Endothelial cell of umbilical vein (primary cell): ENCODE measurements around the gene ZFP62. TPM values are rescaled to one million over a fixed set of nuclear protein-coding genes. Genes with fewer than 3 reads are reported as not detected.

Experiments
- BruUV-seq: library from RNA; stranded (reverse); fragments of 400-500 nt; replicated peaks from 2 replicates; lab custom pipeline; 2021; lab: Mats Ljungman, UMichigan
- CTCF ChIA-PET: fragments of 300-600, 350-600 bp; sonication (Branson Sonifier 250); formaldehyde crosslinking; loops from one replicate; lab custom pipeline; 2021; ENCODE audit warnings: antibody characterized with exemption, inconsistent platforms; lab: Charles Lee
- POLR2A ChIA-PET: fragments of 300-600, 350-600 bp; sonication (Branson Sonifier 250); formaldehyde crosslinking; loops from one replicate; lab custom pipeline; 2021; ENCODE audit warnings: antibody characterized with exemption, inconsistent platforms; lab: Charles Lee
- DNase-seq: peaks from one replicate; pipeline ENCODE4 v3.0.0-alpha.2; 2011; ENCODE audit warnings: low read depth, low spot score
- FAIRE-seq: peaks from 2 replicates; lab custom pipeline; 2011; peaks lifted over from hg19 to GRCh38; lab: Jason Lieb, UNC
- H2AFZ ChIP-seq: 2 replicates; pipeline ENCODE4 v1.6.0; 2012; ENCODE audit warnings: low read depth, low read length, control low read depth, inconsistent platforms
- H3K27ac ChIP-seq: 2 replicates; pipeline ENCODE4 v1.5.1; 2011; ENCODE audit warnings: low read depth, mild to moderate bottlenecking, control low read depth, low read length, moderate library complexity; ENCODE audit not compliant: insufficient read depth
- H3K27me3 ChIP-seq, 2 experiments: 2 replicates each; pipeline versions ENCODE4 v1.6.0 to v1.6.1; 2011; ENCODE audit warnings: low read length in 2 of 2, mixed read lengths in 1 of 2; ENCODE audit not compliant: control insufficient read depth in 2 of 2, insufficient read depth in 2 of 2
- H3K36me3 ChIP-seq, 2 experiments: 2 replicates in 1 of 2; 3 replicates in 1 of 2; pipeline ENCODE4 v1.5.1; 2011; ENCODE audit warnings: low read length in 2 of 2, mild to moderate bottlenecking in 1 of 2, moderate library complexity in 1 of 2; ENCODE audit not compliant: control insufficient read depth in 2 of 2, insufficient read depth in 2 of 2; ENCODE audit errors: extremely low read depth in 1 of 2
- H3K4me1 ChIP-seq: 3 replicates; pipeline ENCODE4 v1.5.1; 2011; ENCODE audit warnings: mild to moderate bottlenecking, low read length; ENCODE audit not compliant: control insufficient read depth, insufficient read depth; ENCODE audit errors: extremely low read depth
- H3K4me2 ChIP-seq: 2 replicates; pipeline ENCODE4 v1.6.1; 2011; ENCODE audit warnings: low read length, control low read depth, mixed read lengths; ENCODE audit not compliant: insufficient read depth
- H3K4me3 ChIP-seq, 3 experiments: fragments of 200-600 bp in 1 of 3; sonication (generic), shearing (Covaris generic) in 1 of 3; replicated peaks in 1 of 3; 2 replicates each; pipeline ENCODE4 v1.5.1; 2011 to 2016; ENCODE audit warnings: control low read depth in 3 of 3, low read length in 3 of 3, mild to moderate bottlenecking in 2 of 3, inconsistent platforms in 1 of 3, low read depth in 1 of 3, moderate library complexity in 1 of 3; ENCODE audit not compliant: insufficient read depth in 1 of 3
- H3K79me2 ChIP-seq: 2 replicates; pipeline ENCODE4 v1.6.0; 2012; ENCODE audit warnings: low read length, inconsistent platforms; ENCODE audit not compliant: control insufficient read depth, insufficient read depth
- H3K9ac ChIP-seq: replicated peaks from 2 replicates; pipeline ENCODE3; 2011; ENCODE audit warnings: low read length, control low read depth; ENCODE audit not compliant: insufficient read depth; ENCODE audit errors: extremely low read depth
- H3K9me1 ChIP-seq: replicated peaks from 3 replicates; pipeline ENCODE4 v1.6.0; 2011; ENCODE audit warnings: mild to moderate bottlenecking, low read length; ENCODE audit not compliant: control insufficient read depth, insufficient read depth; ENCODE audit errors: extremely low read depth
- H3K9me3 ChIP-seq: replicated peaks from 2 replicates; pipeline ENCODE4 v1.5.1; 2012; ENCODE audit warnings: low read length, inconsistent platforms; ENCODE audit not compliant: control insufficient read depth, insufficient read depth
- H4K20me1 ChIP-seq: replicated peaks from 2 replicates; pipeline ENCODE3; 2011; ENCODE audit warnings: mild to moderate bottlenecking, low read length; ENCODE audit not compliant: control insufficient read depth, insufficient read depth; ENCODE audit errors: extremely low read depth
- EZH2 ChIP-seq: IDR thresholded peaks from 2 replicates; pipeline ENCODE4 v1.6.1; 2012; ENCODE audit warnings: borderline replicate concordance, low read depth, mild to moderate bottlenecking, moderate library complexity, low read length, inconsistent platforms; ENCODE audit not compliant: severe bottlenecking
- FOS ChIP-seq: IDR thresholded peaks from 2 replicates; pipeline ENCODE4 v1.6.1; 2011; ENCODE audit warnings: mild to moderate bottlenecking, low read length, moderate library complexity, borderline replicate concordance; ENCODE audit not compliant: insufficient read depth
- GATA2 ChIP-seq: IDR thresholded peaks from 2 replicates; pipeline ENCODE4 v1.7.0; 2011; ENCODE audit warnings: low read depth, mild to moderate bottlenecking, moderate library complexity, mixed read lengths, low read length; ENCODE audit not compliant: insufficient read length, insufficient read depth
- MYC ChIP-seq: IDR thresholded peaks from one replicate; pipeline ENCODE4 v1.6.1; 2011; ENCODE audit warnings: mild to moderate bottlenecking, low read depth, low read length
- POLR2A ChIP-seq: IDR thresholded peaks from 2 replicates; pipeline ENCODE4 v1.6.1; 2012; ENCODE audit warnings: low read depth, mild to moderate bottlenecking, control low read depth, low read length
- dilution Hi-C: fragments of 300-500 bp; cut with MboI; formaldehyde crosslinking; loops from one replicate; pipeline ENCODE4 v1.15.0; 2019; ENCODE audit warnings: low sequenced_read_pairs; ENCODE audit not compliant: extremely low pct_ligation_motif_present
- intact Hi-C: fragments of 100-400 bp; cut with micrococcal nuclease; formaldehyde crosslinking; loops from one replicate; pipeline ENCODE4 v1.10.0; 2022
- polyA plus RNA-seq, 4 experiments: library from polyadenylated mRNA; depleted of rRNA in 3 of 4; stranded (reverse) in 3 of 4; unstranded in 1 of 4; fragments of >200 nt; gene quantifications; 2 replicates each; pipeline versions ENCODE4 v1.2.1 to v1.2.3, GENCODE V29; 2011 to 2012; ENCODE audit warnings: missing spikeins in 1 of 4
- total RNA-seq: library from RNA; stranded (reverse); gene quantifications from 2 replicates; pipeline ENCODE4 v1.2.3, GENCODE V29; 2021
- TF ChIP-seq, protein P1 (sequence below): IDR thresholded peaks from 2 replicates; pipeline ENCODE4 v1.6.1; 2011; ENCODE audit not compliant: insufficient read depth, insufficient read length

Gene ZFP62
- total and polyA plus RNA-seq, 2 donors (not counting 3 experiments of a cell fraction or from before 2014, with no cell fraction given): 3.7 to 19.7 TPM

DNA sequence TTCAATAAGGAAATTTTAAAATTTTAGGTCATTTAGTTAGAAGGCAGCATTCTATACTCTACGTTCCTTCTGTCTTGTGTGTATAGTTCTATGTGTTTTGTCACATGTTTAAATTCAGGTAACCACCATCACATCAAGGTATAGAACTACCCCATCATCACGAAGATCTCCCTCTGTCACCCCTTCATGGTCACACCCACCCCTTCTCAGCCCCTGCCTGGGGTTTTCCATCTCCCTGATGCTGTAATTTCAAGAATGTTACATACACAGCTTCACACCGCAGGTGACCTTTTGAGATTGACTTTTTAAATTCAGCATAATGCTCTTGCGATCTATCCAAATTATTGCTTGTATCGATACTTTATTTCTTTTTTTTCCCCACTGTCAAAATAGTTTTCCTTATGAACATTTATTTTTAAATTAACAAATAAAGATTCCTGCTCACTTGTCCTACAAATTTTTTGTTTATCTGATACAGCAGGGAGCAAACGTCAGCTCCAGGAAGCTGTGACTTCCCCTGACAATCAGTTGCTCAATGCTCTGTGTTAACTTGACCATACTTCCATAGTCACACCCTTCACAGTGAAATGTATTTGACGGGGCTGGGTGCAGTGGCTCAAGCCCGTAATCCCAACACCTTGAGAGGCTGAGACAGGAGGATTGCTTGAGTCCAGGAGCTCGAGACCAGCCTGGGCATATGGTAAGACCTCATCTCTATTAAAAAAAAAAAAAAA is 48.1 kb upstream of the ZFP62 start:
- Histone ChIP-seq H3K9me3 (no peaks in the 10 kb centered on the region), H3K4me1 (no peaks in the 10 kb centered on the region), H3K9me1 (no peaks in the 10 kb centered on the region), H3K4me2 (no peak overlapping the region), H3K36me3 (no peaks in the 10 kb centered on the region), H3K27me3 (no peaks in the 10 kb centered on the region), H3K4me3 (no peak overlapping the region), H3K9ac (no peak overlapping the region), H3K27ac (no peak overlapping the region), H4K20me1 (no peaks in the 10 kb centered on the region), H2AFZ (no peak overlapping the region), H3K79me2 (no peaks in the 10 kb centered on the region)
- ChIA-PET CTCF (no interaction called here), POLR2A (no interaction called here)
- intact Hi-C loops: no loop called here
- FAIRE-seq (no peak), DNase-seq (no peak)
- dilution Hi-C loops: no loop called here
- BruUV-seq: no TSS peak
- TF ChIP-seq POLR2A (no peak), EZH2 (no peak), MYC (no peak), GATA2 (no peak)
- TF ChIP-seq, protein P1, sequence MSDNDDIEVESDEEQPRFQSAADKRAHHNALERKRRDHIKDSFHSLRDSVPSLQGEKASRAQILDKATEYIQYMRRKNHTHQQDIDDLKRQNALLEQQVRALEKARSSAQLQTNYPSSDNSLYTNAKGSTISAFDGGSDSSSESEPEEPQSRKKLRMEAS: no peak

DNA sequence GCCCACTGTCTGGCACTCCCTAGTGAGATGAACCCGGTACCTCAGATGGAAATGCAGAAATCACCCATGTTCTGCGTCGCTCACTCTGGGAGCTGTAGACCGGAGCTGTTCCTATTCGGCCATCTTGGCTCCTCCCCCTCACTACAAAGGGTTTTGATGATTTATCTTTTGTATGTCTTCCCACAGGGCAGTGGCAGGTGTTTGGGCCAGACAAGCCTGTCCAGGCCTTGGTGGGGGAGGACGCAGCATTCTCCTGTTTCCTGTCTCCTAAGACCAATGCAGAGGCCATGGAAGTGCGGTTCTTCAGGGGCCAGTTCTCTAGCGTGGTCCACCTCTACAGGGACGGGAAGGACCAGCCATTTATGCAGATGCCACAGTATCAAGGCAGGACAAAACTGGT is 47.3 kb upstream of the ZFP62 start:
- no peaks in the 10 kb centered on the region for H3K4me1 ChIP-seq
- no peak for DNase-seq
- no peak overlapping the region for H3K4me2 ChIP-seq
- no peak overlapping the region for H2AFZ ChIP-seq
- H3K9me3 ChIP-seq: no peaks in the 10 kb centered on the region
- H4K20me1 ChIP-seq: no peaks in the 10 kb centered on the region
- dilution Hi-C loops: no loop called here
- TF ChIP-seq GATA2: no peak
- TF ChIP-seq POLR2A: no peak
- TF ChIP-seq FOS: no peak
- H3K9ac ChIP-seq: no peak overlapping the region
- H3K9me1 ChIP-seq: no peaks in the 10 kb centered on the region
- no peak overlapping the region for H3K4me3 ChIP-seq
- CTCF ChIA-PET: no interaction called here
- no peaks in the 10 kb centered on the region for H3K79me2 ChIP-seq
- H3K27ac ChIP-seq: no peak overlapping the region
- intact Hi-C loops: no loop called here
- FAIRE-seq: no peak
- no peaks in the 10 kb centered on the region for H3K36me3 ChIP-seq
- no TSS peak for BruUV-seq
- POLR2A ChIA-PET: no interaction called here
- no peaks in the 10 kb centered on the region for H3K27me3 ChIP-seq
